ENCODE results near the gene TMEFF2. TPM values are rescaled to one million over a fixed set of nuclear protein-coding genes. Genes with fewer than 3 reads are reported as not detected.

TMEFF2 gene
- total RNA-seq, 1 experiment from 2014 or later, result not detected

- Mint-ChIP-seq H3K27me3 (ENCODE audit: unreplicated experiment) (no peaks in the 10 kb centered on the region), H3K4me1 (ENCODE audit: low read depth, unreplicated experiment) (no peaks in the 10 kb centered on the region), H3K9me3 (ENCODE audit: low read depth, unreplicated experiment) (no peaks in the 10 kb centered on the region), H3K4me3 (ENCODE audit: low read depth, unreplicated experiment) (no peak overlapping the region), H3K36me3 (ENCODE audit: insufficient read depth, unreplicated experiment) (no peaks in the 10 kb centered on the region), H3K27ac (ENCODE audit: unreplicated experiment) (no peak overlapping the region)
- CTCF ChIA-PET, result no interaction called here
- no peak for DNase-seq
- intact Hi-C loops (cut with micrococcal nuclease; ENCODE audit: unreplicated experiment), result no loop called here
- TF ChIP-seq, protein P1, sequence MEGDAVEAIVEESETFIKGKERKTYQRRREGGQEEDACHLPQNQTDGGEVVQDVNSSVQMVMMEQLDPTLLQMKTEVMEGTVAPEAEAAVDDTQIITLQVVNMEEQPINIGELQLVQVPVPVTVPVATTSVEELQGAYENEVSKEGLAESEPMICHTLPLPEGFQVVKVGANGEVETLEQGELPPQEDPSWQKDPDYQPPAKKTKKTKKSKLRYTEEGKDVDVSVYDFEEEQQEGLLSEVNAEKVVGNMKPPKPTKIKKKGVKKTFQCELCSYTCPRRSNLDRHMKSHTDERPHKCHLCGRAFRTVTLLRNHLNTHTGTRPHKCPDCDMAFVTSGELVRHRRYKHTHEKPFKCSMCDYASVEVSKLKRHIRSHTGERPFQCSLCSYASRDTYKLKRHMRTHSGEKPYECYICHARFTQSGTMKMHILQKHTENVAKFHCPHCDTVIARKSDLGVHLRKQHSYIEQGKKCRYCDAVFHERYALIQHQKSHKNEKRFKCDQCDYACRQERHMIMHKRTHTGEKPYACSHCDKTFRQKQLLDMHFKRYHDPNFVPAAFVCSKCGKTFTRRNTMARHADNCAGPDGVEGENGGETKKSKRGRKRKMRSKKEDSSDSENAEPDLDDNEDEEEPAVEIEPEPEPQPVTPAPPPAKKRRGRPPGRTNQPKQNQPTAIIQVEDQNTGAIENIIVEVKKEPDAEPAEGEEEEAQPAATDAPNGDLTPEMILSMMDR (IDR thresholded peaks at IDR 0.05; ENCODE audit: unreplicated experiment), result no peak
- no TSS peak for BruUV-seq (replicated peaks)
These were observed 240.3 kb downstream of the TMEFF2 start for GRCh38 chr2:191954451-191954850.

GRCh38 chr2:191952515-191953270, 242.0 kb downstream of the TMEFF2 start:
- Mint-ChIP-seq H3K4me1 (ENCODE audit: low read depth, unreplicated experiment) (no peaks in the 10 kb centered on the region), H3K27me3 (ENCODE audit: unreplicated experiment) (no peaks in the 10 kb centered on the region), H3K27ac (ENCODE audit: unreplicated experiment) (no peak overlapping the region), H3K9me3 (ENCODE audit: low read depth, unreplicated experiment) (peaks cover 2% of the 10 kb centered on the region), H3K4me3 (ENCODE audit: low read depth, unreplicated experiment) (no peak overlapping the region), H3K36me3 (ENCODE audit: insufficient read depth, unreplicated experiment) (no peaks in the 10 kb centered on the region)
- TF ChIP-seq, protein P1 (IDR thresholded peaks at IDR 0.05; ENCODE audit: unreplicated experiment), result no peak
- no peak for DNase-seq
- intact Hi-C loops (cut with micrococcal nuclease; ENCODE audit: unreplicated experiment), result no loop called here
- CTCF ChIA-PET, result no interaction called here
- BruUV-seq (replicated peaks), result no TSS peak

GRCh38 chr2:191951832-191952231, 242.9 kb downstream of the TMEFF2 start:
- Mint-ChIP-seq H3K36me3 (ENCODE audit: insufficient read depth, unreplicated experiment) (no peaks in the 10 kb centered on the region), H3K4me3 (ENCODE audit: low read depth, unreplicated experiment) (no peak overlapping the region), H3K9me3 (ENCODE audit: low read depth, unreplicated experiment) (peaks cover 2% of the 10 kb centered on the region), H3K4me1 (ENCODE audit: low read depth, unreplicated experiment) (no peaks in the 10 kb centered on the region), H3K27me3 (ENCODE audit: unreplicated experiment) (no peaks in the 10 kb centered on the region), H3K27ac (ENCODE audit: unreplicated experiment) (no peak overlapping the region)
- CTCF ChIA-PET, result no interaction called here
- TF ChIP-seq, protein P1 (IDR thresholded peaks at IDR 0.05; ENCODE audit: unreplicated experiment), result no peak
- no TSS peak for BruUV-seq (replicated peaks)
- intact Hi-C loops (cut with micrococcal nuclease; ENCODE audit: unreplicated experiment), result no loop called here
- DNase-seq, result no peak

- intact Hi-C loops (cut with micrococcal nuclease; ENCODE audit: unreplicated experiment), result no loop called here
- Mint-ChIP-seq H3K9me3 (ENCODE audit: low read depth, unreplicated experiment) (peaks cover 2% of the 10 kb centered on the region), H3K4me3 (ENCODE audit: low read depth, unreplicated experiment) (no peak overlapping the region), H3K27me3 (ENCODE audit: unreplicated experiment) (no peaks in the 10 kb centered on the region), H3K36me3 (ENCODE audit: insufficient read depth, unreplicated experiment) (no peaks in the 10 kb centered on the region), H3K4me1 (ENCODE audit: low read depth, unreplicated experiment) (no peaks in the 10 kb centered on the region), H3K27ac (ENCODE audit: unreplicated experiment) (no peak overlapping the region)
- TF ChIP-seq, protein P1 (IDR thresholded peaks at IDR 0.05; ENCODE audit: unreplicated experiment), result no peak
- DNase-seq, result no peak
- CTCF ChIA-PET, result no interaction called here
- BruUV-seq (replicated peaks), result no TSS peak
These were observed 243.4 kb downstream of the TMEFF2 start for GRCh38 chr2:191951376-191951775.
